Smooth muscle cell (in vitro differentiated cells): ENCODE data around the gene SFRP5. TPM values are rescaled to one million over a fixed set of nuclear protein-coding genes. Genes with fewer than 3 reads are reported as not detected.

ENCODE experiments used
- DNase-seq: peaks from one replicate; lab custom pipeline; 2025; ENCODE audit not compliant: unreplicated experiment; lab: John Stamatoyannopoulos, UW
- H2AFZ ChIP-seq: fragments of 200-600 bp; sonication (generic); 2 replicates; pipeline ENCODE4 v1.6.0; 2016; ENCODE audit warnings: antibody characterized with exemption, low read depth, mild to moderate bottlenecking
- H3F3A ChIP-seq: fragments of 200-600 bp; sonication (generic); 2 replicates; pipeline ENCODE4 v1.6.0; 2017; ENCODE audit warnings: antibody characterized with exemption, low read depth
- H3K27ac ChIP-seq: fragments of 200-600 bp; sonication (generic); 2 replicates; pipeline ENCODE4 v1.5.1; 2016; ENCODE audit warnings: low read depth, mild to moderate bottlenecking
- H3K27me3 ChIP-seq: fragments of 200-600 bp; sonication (generic); 2 replicates; pipeline ENCODE4 v1.6.1; 2016; ENCODE audit warnings: low read depth, mild to moderate bottlenecking
- H3K36me3 ChIP-seq: fragments of 200-600 bp; sonication (generic); 2 replicates; pipeline ENCODE4 v1.5.1; 2016; ENCODE audit warnings: low read depth
- H3K4me1 ChIP-seq: fragments of 200-600 bp; sonication (generic); 2 replicates; pipeline ENCODE4 v1.5.1; 2016; ENCODE audit warnings: low read depth
- H3K4me2 ChIP-seq: fragments of 200-600 bp; sonication (generic); 2 replicates; pipeline ENCODE4 v1.6.0; 2016; ENCODE audit warnings: mild to moderate bottlenecking
- H3K4me3 ChIP-seq: fragments of 200-600 bp; sonication (generic); 2 replicates; pipeline ENCODE4 v1.5.1; 2016; ENCODE audit warnings: mild to moderate bottlenecking
- H3K79me2 ChIP-seq: fragments of 200-600 bp; sonication (generic); 2 replicates; pipeline ENCODE4 v1.6.0; 2016; ENCODE audit warnings: low read depth, mild to moderate bottlenecking
- H3K9ac ChIP-seq: fragments of 200-600 bp; sonication (generic); 2 replicates; pipeline ENCODE4 v1.6.0; 2016; ENCODE audit warnings: low read depth
- H3K9me3 ChIP-seq: fragments of 200-600 bp; sonication (generic); replicated peaks from 2 replicates; pipeline ENCODE4 v1.5.1; 2016; ENCODE audit warnings: low read depth
- H4K20me1 ChIP-seq: fragments of 200-600 bp; sonication (generic); 2 replicates; pipeline ENCODE4 v1.6.0; 2016; ENCODE audit warnings: low read depth
- CTCF ChIP-seq: fragments of 200-600 bp; sonication (generic); IDR thresholded peaks from 2 replicates; pipeline ENCODE4 v1.5.1; 2017; ENCODE audit warnings: borderline replicate concordance, mild to moderate bottlenecking, antibody characterized with exemption; ENCODE audit not compliant: insufficient read depth, poor library complexity, severe bottlenecking
- WGBS: methylation state at CpG from one replicate; pipeline ENCODE4 v1.1.7; 2016; ENCODE audit warnings: low lambda C conversion rate; 5-methylcytosine and 5-hydroxymethylcytosine counted together
- polyA plus RNA-seq: library from polyadenylated mRNA; unstranded; fragments of >200 nt; fragmentation: Nextera tagmentation; extraction: Ambion mirVana; gene quantifications from 2 replicates; pipeline ENCODE4 v1.2.1, GENCODE V29; 2016
- total RNA-seq: library from RNA; depleted of rRNA; stranded (reverse); fragments of >200 nt; gene quantifications from 2 replicates; pipeline ENCODE4 v1.2.3, GENCODE V29; 2014

Gene SFRP5
- total and polyA plus RNA-seq, 2 experiments from 2014 or later: 0.11 TPM; not detected in 1

GRCh38 chr10:97766996-97767924, 4.5 kb downstream of the SFRP5 start:
- WGBS: 95% methylated on average over 22 of the region's 22 CpGs
- H3K36me3 ChIP-seq: no peaks in the 10 kb centered on the region
- no peak for TF ChIP-seq CTCF
- no peak overlapping the region for H2AFZ ChIP-seq
- no peaks in the 10 kb centered on the region for H3F3A ChIP-seq
- no peak for DNase-seq
- peaks cover 7% of the 10 kb centered on the region for H4K20me1 ChIP-seq
- H3K4me3 ChIP-seq: no peak overlapping the region
- no peak overlapping the region for H3K4me2 ChIP-seq
- H3K79me2 ChIP-seq: no peaks in the 10 kb centered on the region
- no peaks in the 10 kb centered on the region for H3K9me3 ChIP-seq
- peaks cover 20% of the 10 kb centered on the region for H3K4me1 ChIP-seq
- no peak overlapping the region for H3K9ac ChIP-seq
- no peak overlapping the region for H3K27ac ChIP-seq
- peaks cover 40% of the 10 kb centered on the region for H3K27me3 ChIP-seq

DNA sequence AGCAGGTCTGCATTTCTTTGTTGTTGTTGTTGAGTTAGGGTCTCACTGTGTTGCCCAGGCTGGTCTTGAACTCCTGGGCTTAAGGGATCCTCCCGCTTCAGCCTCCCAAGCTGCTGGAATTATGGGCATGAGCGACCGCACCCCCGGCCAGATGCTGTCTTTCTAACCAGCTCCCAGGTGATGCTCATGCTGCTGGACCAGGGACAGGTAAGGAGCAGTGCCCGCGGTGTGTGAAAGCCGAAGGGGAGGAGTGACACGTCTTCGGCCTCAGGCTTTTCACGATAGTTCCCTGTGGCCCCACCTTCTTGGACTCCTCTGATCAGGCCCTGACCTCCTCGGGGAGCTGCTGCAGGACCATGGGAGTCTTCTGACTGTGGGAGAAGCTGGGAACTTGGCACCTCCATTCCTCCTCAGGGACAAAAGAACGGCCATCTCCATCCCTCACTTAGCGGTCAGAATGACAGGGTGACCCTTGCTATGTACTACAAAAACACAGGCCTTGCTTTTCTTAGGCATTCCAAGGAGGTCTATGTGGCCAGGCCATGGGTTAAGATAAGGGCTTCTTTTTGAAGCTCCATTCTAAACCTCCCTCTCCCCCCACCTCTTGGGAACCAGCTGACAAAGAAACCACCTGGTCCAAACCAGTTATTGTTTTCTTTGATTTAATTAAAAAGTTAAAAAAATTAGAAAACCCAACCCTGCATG, 5.5 kb downstream of the SFRP5 start:
- H3K4me1 ChIP-seq: peaks cover 19% of the 10 kb centered on the region
- WGBS: 95% methylated on average over 13 of the region's 13 CpGs

DNA sequence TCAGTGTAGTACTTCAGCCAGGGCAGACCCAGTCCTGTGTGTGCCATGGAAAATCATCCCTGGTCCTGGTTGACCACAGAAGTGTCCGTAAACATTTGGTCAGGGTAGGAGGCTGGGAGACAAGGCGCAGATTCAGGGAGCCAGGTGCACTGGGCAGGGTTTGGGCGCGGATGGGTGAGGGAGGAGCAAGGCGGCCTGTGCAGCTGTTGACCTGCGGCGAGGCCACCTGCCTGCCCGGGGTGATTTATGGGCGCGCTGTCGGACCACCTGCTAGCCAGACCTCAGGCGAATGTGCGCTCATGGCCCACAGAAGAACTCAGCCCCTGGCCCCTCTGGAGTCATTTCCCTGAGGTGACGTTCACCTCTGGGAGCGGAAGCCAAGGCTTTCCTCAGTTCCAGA, 6.6 kb downstream of the SFRP5 start:
- no peak overlapping the region for H3K9ac ChIP-seq
- H3K4me1 ChIP-seq: peaks cover 13% of the 10 kb centered on the region
- H4K20me1 ChIP-seq: peaks cover 3% of the 10 kb centered on the region
- 95% methylated on average over 15 of the region's 15 CpGs for WGBS
- H3F3A ChIP-seq: no peaks in the 10 kb centered on the region
- no peaks in the 10 kb centered on the region for H3K9me3 ChIP-seq
- no peak for TF ChIP-seq CTCF
- no peak overlapping the region for H3K4me2 ChIP-seq
- no peak overlapping the region for H3K4me3 ChIP-seq
- no peak overlapping the region for H3K27ac ChIP-seq
- peaks cover 21% of the 10 kb centered on the region for H3K27me3 ChIP-seq
- H2AFZ ChIP-seq: no peak overlapping the region
- no peak for DNase-seq
- no peaks in the 10 kb centered on the region for H3K36me3 ChIP-seq
- H3K79me2 ChIP-seq: no peaks in the 10 kb centered on the region

More for the DNA sequence above, 5.5 kb downstream of the SFRP5 start:
- Histone ChIP-seq H3K27ac (no peak overlapping the region), H3K9me3 (no peaks in the 10 kb centered on the region), H3K4me3 (no peak overlapping the region), H4K20me1 (peaks cover 7% of the 10 kb centered on the region), H3K79me2 (no peaks in the 10 kb centered on the region), H3K27me3 (peaks cover 32% of the 10 kb centered on the region), H3K9ac (no peak overlapping the region), H2AFZ (no peak overlapping the region), H3K36me3 (no peaks in the 10 kb centered on the region), H3K4me2 (no peak overlapping the region), H3F3A (no peaks in the 10 kb centered on the region)
- DNase-seq: no peak
- no peak for TF ChIP-seq CTCF
